Ramos (cell line): Measurements from ENCODE around the gene BNIP3.

Source experiments
- in situ Hi-C: fragments of 300-500 bp; cut with MboI; formaldehyde crosslinking; loops from one replicate; pipeline ENCODE4 v1.14.3; 2022; ENCODE audit warnings: low sequenced_read_pairs; ENCODE audit not compliant: unreplicated experiment

Gene BNIP3

GRCh38 chr10:131979821-131980270 lies 1.9 kb downstream of the BNIP3 start:
- in situ Hi-C loops: no loop called here

- in situ Hi-C loops: no loop called here
These were observed 2.4 kb downstream of the BNIP3 start for GRCh38 chr10:131979336-131979735.

GRCh38 chr10:131978851-131979250 lies 2.9 kb downstream of the BNIP3 start:
- in situ Hi-C loops: no loop called here

GRCh38 chr10:131978366-131978765 lies 3.4 kb downstream of the BNIP3 start:
- in situ Hi-C loops: no loop called here

- in situ Hi-C loops: no loop called here
These were observed 4.2 kb downstream of the BNIP3 start for GRCh38 chr10:131977323-131978096.

GRCh38 chr10:131975796-131976195 lies 5.9 kb downstream of the BNIP3 start:
- in situ Hi-C loops: no loop called here

GRCh38 chr10:131975003-131975402 lies 6.7 kb downstream of the BNIP3 start:
- in situ Hi-C loops: no loop called here

- in situ Hi-C loops: no loop called here
These were observed 7.5 kb downstream of the BNIP3 start for GRCh38 chr10:131974034-131974817.

- in situ Hi-C loops: no loop called here
These were observed 8.4 kb downstream of the BNIP3 start for GRCh38 chr10:131973160-131973951.

- in situ Hi-C loops: no loop called here
These were observed 9.2 kb downstream of the BNIP3 start for GRCh38 chr10:131972474-131973071.

GRCh38 chr10:131971591-131971990 lies 10.1 kb downstream of the BNIP3 start:
- in situ Hi-C loops: no loop called here

GRCh38 chr10:131970946-131971345 lies 10.8 kb downstream of the BNIP3 start:
- in situ Hi-C loops: no loop called here

GRCh38 chr10:131968949-131969348 lies 12.8 kb downstream of the BNIP3 start:
- in situ Hi-C loops: no loop called here

GRCh38 chr10:131964298-131964697 lies 17.4 kb downstream of the BNIP3 start:
- in situ Hi-C loops: no loop called here

GRCh38 chr10:131963811-131964210 lies 17.9 kb downstream of the BNIP3 start:
- in situ Hi-C loops: no loop called here

- in situ Hi-C loops: no loop called here
These were observed 18.4 kb downstream of the BNIP3 start for GRCh38 chr10:131963350-131963749.

GRCh38 chr10:131961777-131962662 lies 19.7 kb downstream of the BNIP3 start:
- in situ Hi-C loops: no loop called here

GRCh38 chr10:131961047-131961776 lies 20.5 kb downstream of the BNIP3 start:
- in situ Hi-C loops: no loop called here

- in situ Hi-C loops: no loop called here
These were observed 21.1 kb downstream of the BNIP3 start for GRCh38 chr10:131960631-131961046.
